WTC11 (cell line): ENCODE measurements around the gene MIA.

Experiments used
- AR ChIP-seq: fragments of 250-450 bp; sonication (Bioruptor Pico); IDR thresholded peaks from 2 replicates; pipeline ENCODE4 v1.9.0; 2021; ENCODE audit warnings: mild to moderate bottlenecking
- CTCF ChIP-seq: fragments of 200-600 bp; IDR thresholded peaks from 2 replicates; pipeline ENCODE4 v1.8.0; 2022; ENCODE audit warnings: antibody characterized with exemption
- E2F1 ChIP-seq: sonication (generic); formaldehyde crosslinking; IDR thresholded peaks from 2 replicates; pipeline ENCODE4 v1.8.0; 2022; ENCODE audit warnings: mild to moderate bottlenecking, missing genetic modification reagents
- FOXP1 ChIP-seq: sonication (generic); formaldehyde crosslinking; IDR thresholded peaks from 2 replicates; pipeline ENCODE4 v1.8.0; 2022; ENCODE audit warnings: missing genetic modification reagents, mild to moderate bottlenecking, moderate library complexity, borderline replicate concordance
- GABPB1 ChIP-seq: sonication (generic); formaldehyde crosslinking; IDR thresholded peaks from 2 replicates; pipeline ENCODE4 v1.8.1; 2023; ENCODE audit warnings: mild to moderate bottlenecking, missing genetic modification reagents
- HMGXB4 ChIP-seq: sonication (generic); formaldehyde crosslinking; IDR thresholded peaks from 2 replicates; pipeline ENCODE4 v1.8.1; 2023; ENCODE audit warnings: mild to moderate bottlenecking, moderate library complexity, missing genetic modification reagents
- IRF2 ChIP-seq: sonication (generic); formaldehyde crosslinking; IDR thresholded peaks from 2 replicates; pipeline ENCODE4 v1.8.0; 2022; ENCODE audit warnings: low read depth, missing genetic modification reagents, borderline replicate concordance
- MAX ChIP-seq: sonication (generic); formaldehyde crosslinking; IDR thresholded peaks from 2 replicates; pipeline ENCODE4 v1.8.0; 2022; ENCODE audit warnings: mild to moderate bottlenecking, missing genetic modification reagents
- NFYB ChIP-seq: sonication (generic); formaldehyde crosslinking; conservative IDR thresholded peaks from 2 replicates; pipeline ENCODE4 v1.8.0; 2022; ENCODE audit warnings: low read depth, missing genetic modification reagents
- PRDM15 ChIP-seq: sonication (generic); formaldehyde crosslinking; IDR thresholded peaks from 2 replicates; pipeline ENCODE4 v1.8.0; 2022; ENCODE audit warnings: missing genetic modification reagents
- RELA ChIP-seq: sonication (generic); formaldehyde crosslinking; IDR thresholded peaks from 2 replicates; pipeline ENCODE4 v1.8.1; 2022; ENCODE audit warnings: missing genetic modification reagents, mild to moderate bottlenecking, borderline replicate concordance
- USF1 ChIP-seq: sonication (generic); formaldehyde crosslinking; IDR thresholded peaks from 2 replicates; pipeline ENCODE4 v1.8.0; 2022; ENCODE audit warnings: mild to moderate bottlenecking, missing genetic modification reagents
- USF2 ChIP-seq: sonication (generic); formaldehyde crosslinking; IDR thresholded peaks from 2 replicates; pipeline ENCODE4 v1.8.1; 2023; ENCODE audit warnings: mild to moderate bottlenecking, missing genetic modification reagents, moderate library complexity
- ZNF281 ChIP-seq: sonication (generic); formaldehyde crosslinking; IDR thresholded peaks from 2 replicates; pipeline ENCODE4 v1.8.0; 2023; ENCODE audit warnings: mild to moderate bottlenecking, missing genetic modification reagents

GRCh38 chr19:40813182-40813581 lies 37.9 kb downstream of the MIA start:
- no peak for TF ChIP-seq CTCF
- TF ChIP-seq AR (CRISPR knock-in tag) = no peak
- no peak for TF ChIP-seq GABPB1
- no peak for TF ChIP-seq RELA (CRISPR knock-in tag)
- no peak for TF ChIP-seq USF2 (CRISPR knock-in tag)
- no peak for TF ChIP-seq E2F1
- no peak for TF ChIP-seq USF1 (CRISPR knock-in tag)
- no peak for TF ChIP-seq PRDM15
- TF ChIP-seq ZNF281 (CRISPR knock-in tag) = no peak
- no peak for TF ChIP-seq HMGXB4 (CRISPR knock-in tag)
- no peak for TF ChIP-seq FOXP1 (CRISPR knock-in tag)
- no peak for TF ChIP-seq IRF2 (CRISPR knock-in tag)
- TF ChIP-seq MAX (CRISPR knock-in tag) = no peak
- TF ChIP-seq NFYB (CRISPR knock-in tag) = no peak
